CD14-positive monocyte (primary cell): ENCODE data around the gene L3MBTL4. TPM values are rescaled to one million over a fixed set of nuclear protein-coding genes. Genes with fewer than 3 reads are reported as not detected.

Experiments used
- DNase-seq, 3 donors: peaks; one replicate each; pipeline ENCODE4 v3.0.0-alpha.2; 2011 to 2022
- H2AFZ ChIP-seq: 2 replicates; pipeline ENCODE4 v1.6.0; 2012; ENCODE audit warnings: mild to moderate bottlenecking, low read depth, low read length, inconsistent platforms; ENCODE audit not compliant: insufficient read depth, poor library complexity, severe bottlenecking
- H3K27ac ChIP-seq, 2 donors: 1 replicate in 1 of 2; 2 replicates in 1 of 2; pipeline ENCODE4 v1.5.1; 2012 to 2013; ENCODE audit warnings: low read length in 2 of 2, control low read depth in 1 of 2, inconsistent platforms in 1 of 2, low read depth in 1 of 2, mild to moderate bottlenecking in 1 of 2
- H3K27me3 ChIP-seq, 2 donors: one replicate each; pipeline versions ENCODE4 v1.6.0 to v1.6.1; 2011 to 2013; ENCODE audit warnings: low read length in 2 of 2; ENCODE audit not compliant: control insufficient read depth in 2 of 2, insufficient read depth in 2 of 2
- H3K36me3 ChIP-seq, 2 donors: replicated peaks in 1 of 2; 1 replicate in 1 of 2; 2 replicates in 1 of 2; pipeline versions ENCODE4 v1.5.1 to v1.6.1; 2012 to 2013; ENCODE audit warnings: low read length in 2 of 2, control low read depth in 1 of 2, inconsistent platforms in 1 of 2, mild to moderate bottlenecking in 1 of 2; ENCODE audit not compliant: insufficient read depth in 2 of 2, control insufficient read depth in 1 of 2
- H3K4me1 ChIP-seq, 2 donors: 1 replicate in 1 of 2; 2 replicates in 1 of 2; pipeline versions ENCODE4 v1.5.1 to v1.6.1; 2012 to 2013; ENCODE audit warnings: low read length in 2 of 2, control low read depth in 1 of 2, inconsistent platforms in 1 of 2, mild to moderate bottlenecking in 1 of 2, moderate library complexity in 1 of 2; ENCODE audit not compliant: insufficient read depth in 2 of 2, control insufficient read depth in 1 of 2
- H3K4me2 ChIP-seq: replicated peaks from 2 replicates; pipeline ENCODE3; 2012; ENCODE audit warnings: low read length, moderate library complexity, mild to moderate bottlenecking; ENCODE audit not compliant: poor library complexity, severe bottlenecking; ENCODE audit errors: extremely low read depth
- H3K4me3 ChIP-seq, 3 experiments: fragments of 200-600 bp in 1 of 3; sonication (generic) in 1 of 3; replicated peaks in 1 of 3; 1 replicate in 2 of 3; 2 replicates in 1 of 3; pipeline ENCODE4 v1.5.1; 2011 to 2013; ENCODE audit warnings: low read length in 3 of 3, mild to moderate bottlenecking in 3 of 3, control low read depth in 2 of 3, low read depth in 2 of 3, inconsistent platforms in 1 of 3, moderate library complexity in 1 of 3
- H3K79me2 ChIP-seq: 2 replicates; pipeline ENCODE4 v1.6.0; 2012; ENCODE audit warnings: mild to moderate bottlenecking, control low read depth, inconsistent platforms, low read length, moderate library complexity; ENCODE audit not compliant: insufficient read depth
- H3K9ac ChIP-seq: 2 replicates; pipeline ENCODE4 v1.6.0; 2017; ENCODE audit warnings: low read length, mild to moderate bottlenecking; ENCODE audit not compliant: insufficient read depth, poor library complexity, severe bottlenecking
- H3K9me3 ChIP-seq, 2 donors: replicated peaks in 1 of 2; 1 replicate in 1 of 2; 2 replicates in 1 of 2; pipeline versions ENCODE4 v1.5.1 to v1.6.1; 2012 to 2013; ENCODE audit warnings: low read length in 2 of 2, control low read depth in 1 of 2; ENCODE audit not compliant: control insufficient read depth in 1 of 2, insufficient read depth in 1 of 2
- H4K20me1 ChIP-seq: 2 replicates; pipeline ENCODE4 v1.6.0; 2012; ENCODE audit warnings: mild to moderate bottlenecking, low read length, control low read depth, moderate library complexity; ENCODE audit not compliant: insufficient read depth
- H3K27ac Mint-ChIP-seq, 7 donors: one replicate each; pipeline ENCODE4 v1.8.0; 2020; ENCODE audit warnings: mild to moderate bottlenecking in 7 of 7, mixed read lengths in 7 of 7, moderate library complexity in 6 of 7, inconsistent platforms in 2 of 7
- H3K27me3 Mint-ChIP-seq, 3 donors: one replicate each; pipeline ENCODE4 v1.8.0; 2021 to 2022; ENCODE audit warnings: low read depth in 3 of 3, mild to moderate bottlenecking in 3 of 3, mixed read lengths in 3 of 3, moderate library complexity in 3 of 3, inconsistent platforms in 1 of 3
- H3K36me3 Mint-ChIP-seq, 2 donors: one replicate each; pipeline ENCODE4 v1.8.0; 2020; ENCODE audit warnings: mixed read lengths in 2 of 2, inconsistent platforms in 1 of 2, mild to moderate bottlenecking in 1 of 2
- H3K4me1 Mint-ChIP-seq: one replicate; pipeline ENCODE4 v1.8.0; 2020; ENCODE audit warnings: mild to moderate bottlenecking, mixed read lengths
- H3K4me3 Mint-ChIP-seq, 2 donors: one replicate each; pipeline ENCODE4 v1.8.0; 2020; ENCODE audit warnings: mild to moderate bottlenecking in 2 of 2, mixed read lengths in 2 of 2, moderate library complexity in 1 of 2
- H3K9me3 Mint-ChIP-seq, 7 donors: one replicate each; pipeline ENCODE4 v1.8.0; 2020 to 2022; ENCODE audit warnings: mixed read lengths in 7 of 7, mild to moderate bottlenecking in 6 of 7, moderate library complexity in 6 of 7, inconsistent platforms in 2 of 7
- CTCF ChIP-seq: fragments of 200-600 bp; IDR thresholded peaks from one replicate; pipeline ENCODE4 v1.8.0; 2022; ENCODE audit warnings: antibody characterized with exemption, mild to moderate bottlenecking
- WGBS: methylation state at CpG from one replicate; pipeline ENCODE4 v1.1.5; 2013; ENCODE audit warnings: missing lambda C conversion rate; ENCODE audit not compliant: insufficient coverage; 5-methylcytosine and 5-hydroxymethylcytosine counted together
- intact Hi-C, 2 donors: fragments of 100-400 bp; cut with micrococcal nuclease; formaldehyde crosslinking; loops; one replicate each; pipeline versions ENCODE4 v1.15.0 to v1.15.1; 2023
- polyA plus RNA-seq, 3 donors: library from polyadenylated mRNA; depleted of rRNA in 1 of 3; unstranded in 2 of 3; stranded (reverse) in 1 of 3; fragments of 300-500 nt in 2 of 3; fragments of >200 nt in 1 of 3; fragmentation: Illumina TruSeq in 2 of 3; gene quantifications; 1 replicate in 2 of 3; 2 replicates in 1 of 3; pipeline ENCODE4 v1.2.3, GENCODE V29; 2012 to 2021

The L3MBTL4 gene
- polyA plus RNA-seq, 3 donors: 0.55 to 1.2 (median 0.72) TPM

DNA sequence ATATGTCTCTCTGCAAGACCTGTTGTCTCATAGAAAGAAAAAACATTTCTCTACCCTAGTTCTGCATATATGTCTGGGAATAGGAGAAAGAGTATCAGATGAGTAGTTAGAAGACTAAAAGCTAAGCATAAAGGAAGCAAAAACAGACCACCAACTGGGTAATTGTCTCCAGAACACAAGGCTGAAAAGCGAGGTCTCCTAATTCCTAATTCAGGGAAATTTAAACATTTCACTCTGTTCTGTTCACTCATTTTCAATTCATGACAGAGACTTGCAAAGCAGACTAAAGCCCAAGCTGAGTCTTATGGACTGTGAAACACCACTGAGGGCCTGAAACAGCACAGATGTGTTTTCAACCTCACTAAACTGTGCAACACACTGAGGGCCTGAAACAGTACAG lies 294.9 kb downstream of the L3MBTL4 start:
- intact Hi-C loops: no loop called here
- no peak overlapping the region for H3K4me3 Mint-ChIP-seq
- H3K27ac Mint-ChIP-seq: no peak overlapping the region
- Histone ChIP-seq H3K9ac (no peak overlapping the region), H3K4me3 (no peak overlapping the region), H2AFZ (no peak overlapping the region), H3K27ac (no peak overlapping the region), H3K4me1 (no peaks in the 10 kb centered on the region), H3K27me3 (no peaks in the 10 kb centered on the region), H3K79me2 (no peaks in the 10 kb centered on the region), H4K20me1 (no peaks in the 10 kb centered on the region), H3K4me2 (no peak overlapping the region), H3K9me3 (peaks cover 5 to 8% of the 10 kb centered on the region in 2 donors), H3K36me3 (no peaks in the 10 kb centered on the region)
- no peaks in the 10 kb centered on the region for H3K4me1 Mint-ChIP-seq
- no peak for TF ChIP-seq CTCF
- H3K9me3 Mint-ChIP-seq: peaks cover 2 to 9% (median 7%) of the 10 kb centered on the region in 7 donors
- H3K36me3 Mint-ChIP-seq: no peaks in the 10 kb centered on the region
- DNase-seq: no peak
- WGBS: no CpG with 5 or more reads among the region's 1 CpG
- no peaks in the 10 kb centered on the region for H3K27me3 Mint-ChIP-seq

- no peaks in the 10 kb centered on the region for H3K36me3 Mint-ChIP-seq
- H3K9me3 Mint-ChIP-seq: peaks cover 0 to 6% (median 2%) of the 10 kb centered on the region in 7 donors
- no peak overlapping the region for H3K27ac Mint-ChIP-seq
- H3K79me2 ChIP-seq: no peaks in the 10 kb centered on the region
- H3K36me3 ChIP-seq: no peaks in the 10 kb centered on the region
- H3K4me1 ChIP-seq: no peaks in the 10 kb centered on the region
- WGBS: 88% methylated on average over 2 of the region's 2 CpGs
- no peak overlapping the region for H3K4me3 Mint-ChIP-seq
- no peak overlapping the region for H3K9ac ChIP-seq
- H3K4me2 ChIP-seq: no peak overlapping the region
- H2AFZ ChIP-seq: no peak overlapping the region
- peaks cover 0 to 4% of the 10 kb centered on the region in 2 donors for H3K9me3 ChIP-seq
- no peak overlapping the region for H3K27ac ChIP-seq
- no peak overlapping the region for H3K4me3 ChIP-seq
- peaks cover 0 to 2% (median 0%) of the 10 kb centered on the region in 3 donors for H3K27me3 Mint-ChIP-seq
- no peaks in the 10 kb centered on the region for H4K20me1 ChIP-seq
- H3K27me3 ChIP-seq: no peaks in the 10 kb centered on the region
- no peak for TF ChIP-seq CTCF
- intact Hi-C loops: no loop called here
- no peak for DNase-seq
- H3K4me1 Mint-ChIP-seq: no peaks in the 10 kb centered on the region
Measured at GRCh38 chr18:6118080-6118479, 296.6 kb downstream of the L3MBTL4 start.
